MM.1S (cell line): Measurements from ENCODE around the gene CACNB4.
"Not testable (repeated sequence)": the region's sequence is repeated elsewhere in the genome, so short reads cannot be mapped to it uniquely, and the experiment has no call there.

ENCODE experiments used
- CTCF ChIP-seq: fragments of 300-600 bp; sonication (generic); IDR thresholded peaks from 2 replicates; pipeline ENCODE4 v1.5.1; 2016; ENCODE audit warnings: antibody characterized with exemption, low read length, mixed read lengths
- EZH2 ChIP-seq: fragments of 300-600 bp; sonication (generic); optimal IDR thresholded peaks from 2 replicates; pipeline ENCODE3; 2017; ENCODE audit warnings: low read depth, mild to moderate bottlenecking, antibody characterized with exemption, low read length, mixed read lengths
- EZH2phosphoT487 ChIP-seq: fragments of 300-600 bp; sonication (generic); IDR thresholded peaks from 2 replicates; pipeline ENCODE4 v1.6.1; 2018; ENCODE audit warnings: antibody characterized with exemption, low read length

DNA sequence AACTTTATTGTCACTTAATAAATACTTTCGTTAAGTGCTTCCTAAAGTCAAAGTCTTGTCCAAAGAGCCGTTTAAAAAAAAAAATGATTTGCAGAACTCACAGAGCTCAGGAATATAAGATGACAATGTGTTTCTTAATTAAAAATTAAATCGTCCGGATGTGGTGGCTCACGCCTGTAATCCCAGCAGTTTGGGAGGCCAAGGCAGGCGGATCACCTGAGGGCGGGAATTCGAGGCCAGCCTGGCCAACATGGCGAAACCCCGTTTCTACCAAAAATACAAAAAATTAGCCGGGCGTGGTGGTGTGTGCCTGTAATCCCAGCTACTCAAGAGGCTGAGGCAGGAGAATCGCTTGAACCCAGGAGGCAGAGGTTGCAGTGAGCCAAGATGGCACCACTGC lies 8.3 kb upstream of the CACNB4 start:
- TF ChIP-seq CTCF, EZH2, EZH2phosphoT487: not testable (repeated sequence)
